HG03571 (cell line): ENCODE measurements around the gene GDPD5.

Source experiments
- ATAC-seq: cut with Tn5 transposase; IDR thresholded peaks from one replicate; pipeline ENCODE4 v1.9.1; 2021; ENCODE audit not compliant: unreplicated experiment

Gene GDPD5, protein sequence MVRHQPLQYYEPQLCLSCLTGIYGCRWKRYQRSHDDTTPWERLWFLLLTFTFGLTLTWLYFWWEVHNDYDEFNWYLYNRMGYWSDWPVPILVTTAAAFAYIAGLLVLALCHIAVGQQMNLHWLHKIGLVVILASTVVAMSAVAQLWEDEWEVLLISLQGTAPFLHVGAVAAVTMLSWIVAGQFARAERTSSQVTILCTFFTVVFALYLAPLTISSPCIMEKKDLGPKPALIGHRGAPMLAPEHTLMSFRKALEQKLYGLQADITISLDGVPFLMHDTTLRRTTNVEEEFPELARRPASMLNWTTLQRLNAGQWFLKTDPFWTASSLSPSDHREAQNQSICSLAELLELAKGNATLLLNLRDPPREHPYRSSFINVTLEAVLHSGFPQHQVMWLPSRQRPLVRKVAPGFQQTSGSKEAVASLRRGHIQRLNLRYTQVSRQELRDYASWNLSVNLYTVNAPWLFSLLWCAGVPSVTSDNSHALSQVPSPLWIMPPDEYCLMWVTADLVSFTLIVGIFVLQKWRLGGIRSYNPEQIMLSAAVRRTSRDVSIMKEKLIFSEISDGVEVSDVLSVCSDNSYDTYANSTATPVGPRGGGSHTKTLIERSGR

DNA sequence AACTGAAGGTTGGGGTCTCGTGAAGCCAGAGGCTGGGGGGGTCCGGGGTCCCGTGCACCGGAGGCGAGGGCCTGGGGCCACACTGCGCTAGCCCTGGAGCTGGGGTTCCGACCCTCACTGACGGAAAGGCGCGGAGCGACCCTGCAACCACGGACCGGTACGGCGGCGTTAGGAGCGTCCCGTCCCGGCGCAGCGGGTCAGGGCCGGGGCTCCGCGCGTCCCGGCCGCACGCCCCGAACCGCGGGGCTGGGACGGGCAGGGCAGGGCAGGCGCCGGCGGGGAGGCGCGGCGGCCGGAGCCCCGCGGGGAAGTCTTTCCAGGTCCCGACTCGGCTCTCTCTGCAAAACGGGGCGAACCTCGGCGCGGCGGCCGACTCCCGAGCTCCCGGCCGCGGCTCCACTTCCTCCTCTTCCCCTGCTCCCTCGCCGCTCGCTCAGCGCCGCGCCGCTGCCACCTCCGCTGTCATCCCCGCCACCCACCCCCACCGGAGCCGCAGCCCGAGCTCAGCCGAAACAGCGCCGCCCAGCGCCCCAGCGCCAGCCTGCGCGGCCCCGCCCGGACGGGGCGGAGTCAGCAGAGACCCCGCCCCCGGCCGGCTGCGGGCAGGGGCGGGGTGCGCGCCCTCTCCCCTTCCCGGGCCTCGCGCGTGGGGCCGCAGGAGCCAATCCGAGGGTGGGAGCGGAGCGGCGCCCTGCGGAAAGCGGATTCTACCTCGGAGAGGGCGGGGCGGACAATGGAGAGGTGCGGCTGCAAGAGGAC, at the start of gene GDPD5:
Gene GDPD5 (minus strand): TSS at position 509 of the 759 bp plus-strand sequence. CDS start 48,206 bp downstream, outside the sequence.
- peak; percentile 65 for ATAC-seq

DNA sequence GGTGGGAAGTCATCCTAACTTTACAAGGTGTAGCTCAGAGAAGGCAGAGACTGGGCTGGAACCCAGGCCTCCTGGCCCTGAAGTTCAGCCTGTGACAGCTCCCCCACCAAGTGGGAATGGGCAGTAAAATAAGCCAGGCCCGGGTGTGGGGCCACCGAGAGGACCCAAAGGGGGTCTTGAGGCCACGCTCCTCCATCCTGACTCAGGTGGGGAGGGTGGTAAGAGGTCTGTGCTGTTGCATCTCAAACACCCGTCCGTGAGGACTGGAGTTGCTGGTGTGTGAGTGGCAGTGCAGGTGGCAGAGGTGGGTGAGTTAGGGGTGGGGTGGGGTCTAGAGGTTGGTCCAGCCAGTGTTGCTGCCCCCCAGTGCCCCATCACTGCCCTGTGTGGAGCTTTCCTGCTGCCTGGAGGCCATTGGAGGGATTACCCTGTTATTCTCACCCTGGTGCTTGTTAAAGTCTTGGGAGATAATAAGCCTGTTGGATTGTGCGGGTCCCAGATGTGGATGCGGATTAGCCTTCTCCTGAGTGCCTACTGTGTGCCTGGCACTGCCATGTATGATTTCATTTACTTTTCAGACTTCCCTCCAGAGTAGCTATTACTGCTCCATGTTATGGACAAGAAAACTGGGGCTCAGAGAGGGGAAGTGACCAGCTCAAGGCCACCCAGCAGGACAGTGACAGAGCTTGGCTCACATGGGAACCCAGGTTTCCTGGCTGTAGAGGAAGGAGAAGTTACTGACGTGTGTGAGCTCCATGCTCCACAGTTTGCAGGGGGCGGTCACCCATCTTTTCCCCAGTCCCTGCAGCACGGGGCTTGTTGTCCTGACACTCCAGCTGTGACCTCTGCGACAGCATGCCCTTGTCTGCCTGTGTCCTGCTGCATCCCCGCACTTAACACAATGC, 49.2 kb upstream of the GDPD5 start:
- no peak for ATAC-seq

DNA sequence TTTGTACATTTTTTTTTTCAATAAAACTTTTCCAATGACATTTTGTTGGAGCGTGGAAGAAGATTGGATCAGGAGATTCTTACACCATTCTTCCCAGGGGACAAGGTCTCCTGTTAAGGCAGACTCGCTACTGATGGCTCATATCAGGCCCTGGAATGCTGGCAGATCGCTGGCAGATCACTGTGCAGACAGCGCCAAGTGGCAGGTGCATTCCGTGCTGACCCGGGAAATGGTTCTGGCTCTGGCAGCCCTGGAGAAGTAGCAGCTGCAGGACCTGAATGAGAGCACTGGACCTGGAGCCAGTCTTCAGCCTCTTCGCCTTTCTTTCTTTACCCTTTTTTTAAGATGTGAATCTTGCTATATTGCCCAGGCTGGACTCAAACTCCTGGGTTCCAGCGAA, 47.0 kb upstream of the GDPD5 start:
- no peak for ATAC-seq

DNA sequence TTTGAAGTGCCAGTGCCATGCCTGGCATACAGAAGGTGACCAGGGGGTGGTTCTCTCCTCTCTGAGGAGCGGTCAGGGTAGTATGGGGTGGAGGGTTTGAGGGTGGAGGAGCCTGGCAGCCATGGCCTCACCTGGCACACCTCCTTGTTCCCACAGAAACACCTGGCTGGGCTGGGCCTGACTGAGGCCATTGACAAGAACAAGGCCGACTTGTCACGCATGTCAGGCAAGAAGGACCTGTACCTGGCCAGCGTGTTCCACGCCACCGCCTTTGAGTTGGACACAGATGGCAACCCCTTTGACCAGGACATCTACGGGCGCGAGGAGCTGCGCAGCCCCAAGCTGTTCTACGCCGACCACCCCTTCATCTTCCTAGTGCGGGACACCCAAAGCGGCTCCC, 45.9 kb upstream of the GDPD5 start:
- ATAC-seq = no peak

DNA sequence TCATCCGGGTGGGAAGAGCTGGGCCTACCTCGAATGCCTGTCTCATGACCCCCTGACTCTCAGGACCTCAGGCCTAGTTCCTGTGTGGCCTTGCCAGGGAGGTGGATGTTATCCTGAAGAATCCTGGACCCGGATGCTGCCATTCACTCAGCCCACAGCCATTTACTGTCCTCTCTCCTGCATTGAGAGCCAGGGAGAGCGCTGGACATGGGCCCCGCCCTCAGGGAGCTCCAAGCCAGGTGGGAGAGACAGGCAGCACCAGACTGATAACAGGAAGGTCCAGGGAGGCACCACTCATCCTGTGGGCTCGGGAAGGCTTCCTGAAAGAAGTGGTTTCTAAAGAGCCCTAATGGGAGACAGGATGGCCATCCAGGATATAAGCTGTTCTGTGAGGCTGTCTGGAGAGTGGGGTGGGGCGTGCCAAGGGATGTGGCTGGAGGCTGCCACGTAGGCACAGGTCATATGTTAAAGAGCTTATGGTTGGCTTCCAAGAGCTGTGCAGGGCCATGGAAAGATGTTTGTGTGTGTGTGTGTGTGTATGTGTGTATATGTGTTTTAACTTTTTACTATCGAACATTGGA, 44.9 kb upstream of the GDPD5 start:
- ATAC-seq = no peak

DNA sequence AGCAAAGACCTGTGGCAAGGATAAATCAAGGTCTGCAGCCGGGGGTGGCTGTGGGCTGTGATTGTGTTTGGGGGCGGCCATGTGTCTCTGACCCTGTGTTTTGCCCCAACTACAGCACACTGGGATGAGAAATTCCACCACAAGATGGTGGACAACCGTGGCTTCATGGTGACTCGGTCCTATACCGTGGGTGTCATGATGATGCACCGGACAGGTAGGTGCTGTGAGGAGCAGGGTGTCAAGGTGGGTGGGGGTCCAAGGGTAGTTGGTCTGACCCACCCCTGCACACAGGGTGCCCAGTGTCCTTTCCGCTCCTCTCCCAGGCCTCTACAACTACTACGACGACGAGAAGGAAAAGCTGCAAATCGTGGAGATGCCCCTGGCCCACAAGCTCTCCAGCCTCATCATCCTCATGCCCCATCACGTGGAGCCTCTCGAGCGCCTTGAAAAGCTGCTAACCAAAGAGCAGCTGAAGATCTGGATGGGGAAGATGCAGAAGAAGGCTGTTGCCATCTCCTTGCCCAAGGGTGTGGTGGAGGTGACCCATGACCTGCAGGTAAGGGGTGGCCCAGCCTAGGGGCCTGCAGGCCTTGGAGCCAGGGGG, 43.0 kb upstream of the GDPD5 start:
- no peak for ATAC-seq

DNA sequence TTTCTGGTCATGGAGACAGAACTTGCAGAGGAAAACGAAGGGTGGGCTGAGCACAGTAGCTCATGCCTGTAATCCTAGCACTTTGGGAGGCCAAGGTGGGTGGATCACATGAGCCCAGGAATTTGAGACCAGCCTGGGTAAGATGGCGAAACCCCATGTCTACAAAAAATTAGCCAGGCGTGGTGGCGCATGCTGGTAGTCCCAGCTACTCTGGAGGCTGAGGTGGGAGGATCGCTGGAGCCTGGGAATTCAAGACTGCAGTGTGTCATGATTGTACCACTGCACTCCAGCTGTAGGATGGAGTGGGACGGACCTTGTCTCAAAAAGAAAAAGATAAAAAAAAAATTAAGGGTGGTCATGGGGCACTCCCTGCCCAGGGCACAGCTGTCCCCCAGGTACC, 42.2 kb upstream of the GDPD5 start:
- ATAC-seq = no peak

DNA sequence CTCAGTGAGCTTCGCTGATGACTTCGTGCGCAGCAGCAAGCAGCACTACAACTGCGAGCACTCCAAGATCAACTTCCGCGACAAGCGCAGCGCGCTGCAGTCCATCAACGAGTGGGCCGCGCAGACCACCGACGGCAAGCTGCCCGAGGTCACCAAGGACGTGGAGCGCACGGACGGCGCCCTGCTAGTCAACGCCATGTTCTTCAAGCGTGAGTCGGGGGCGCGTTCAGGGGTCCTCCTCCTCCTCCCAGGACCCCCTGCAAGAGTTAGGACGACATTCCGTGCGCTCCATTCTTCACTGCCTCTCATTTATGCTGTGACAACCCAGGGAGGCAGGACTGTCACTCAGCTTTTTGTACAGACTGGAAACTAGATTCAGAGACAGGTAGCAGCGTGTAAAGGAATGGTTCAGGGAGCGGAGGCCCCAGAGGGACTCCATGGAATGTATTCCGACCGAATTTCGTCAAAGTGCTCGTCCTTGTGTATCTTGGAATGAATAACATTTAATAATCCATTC, 41.1 kb upstream of the GDPD5 start:
- no peak for ATAC-seq

DNA sequence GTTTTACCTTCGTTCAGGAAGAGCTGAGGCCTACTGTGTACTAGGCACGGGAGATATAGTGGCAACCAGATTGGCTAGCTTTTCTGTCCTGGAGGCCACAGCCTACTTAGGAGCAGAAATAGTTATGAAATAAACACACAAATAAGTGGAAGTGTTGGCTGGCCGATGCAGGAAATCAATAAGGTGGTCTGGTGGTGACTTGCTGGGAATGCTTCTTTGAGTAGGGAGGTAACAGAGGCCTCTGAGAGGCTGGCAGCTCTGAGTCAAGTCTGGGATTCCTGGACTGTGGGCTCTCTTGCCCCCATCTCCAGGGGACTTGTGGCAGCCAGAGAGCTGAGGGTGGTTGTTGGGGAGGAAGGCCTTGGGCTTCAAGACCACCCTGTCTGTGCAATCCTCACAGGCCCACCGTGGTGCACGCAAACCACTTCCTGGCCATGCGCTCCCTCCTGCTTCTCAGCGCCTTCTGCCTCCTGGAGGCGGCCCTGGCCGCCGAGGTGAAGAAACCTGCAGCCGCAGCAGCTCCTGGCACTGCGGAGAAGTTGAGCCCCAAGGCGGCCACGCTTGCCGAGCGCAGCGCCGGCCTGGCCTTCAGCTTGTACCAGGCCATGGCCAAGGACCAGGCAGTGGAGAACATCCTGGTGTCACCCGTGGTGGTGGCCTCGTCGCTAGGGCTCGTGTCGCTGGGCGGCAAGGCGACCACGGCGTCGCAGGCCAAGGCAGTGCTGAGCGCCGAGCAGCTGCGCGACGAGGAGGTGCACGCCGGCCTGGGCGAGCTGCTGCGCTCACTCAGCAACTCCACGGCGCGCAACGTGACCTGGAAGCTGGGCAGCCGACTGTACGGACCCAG, 40.4 kb upstream of the GDPD5 start:
- ATAC-seq = no peak

DNA sequence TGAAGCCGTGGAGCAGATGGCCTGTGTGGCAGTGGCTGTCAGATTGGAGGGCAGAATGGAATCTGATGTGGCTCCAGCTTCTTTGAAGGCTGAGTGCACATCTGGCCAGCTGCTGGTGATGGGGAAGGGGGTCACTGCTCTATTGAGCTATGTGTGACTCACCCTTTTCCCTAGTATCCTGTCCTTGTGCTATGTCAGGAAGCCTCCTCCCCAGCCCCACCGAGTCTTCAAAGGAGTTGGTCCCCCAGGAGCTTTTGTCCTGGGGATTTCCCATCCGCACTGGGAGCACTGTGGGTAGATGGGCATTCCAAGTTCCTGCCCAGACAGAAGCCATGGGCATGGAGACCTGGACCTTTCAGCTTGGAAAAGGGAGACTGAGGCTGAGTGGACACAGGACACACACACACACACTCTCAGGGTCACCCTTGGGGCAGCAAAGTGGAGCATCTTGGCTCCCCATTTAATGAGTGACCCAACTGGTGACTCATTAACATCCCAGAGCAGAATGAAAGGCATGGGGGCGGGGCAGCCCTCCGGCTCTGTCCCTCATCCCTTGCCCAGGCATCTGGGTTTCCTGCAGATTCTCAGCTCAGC, 39.6 kb upstream of the GDPD5 start:
- no peak for ATAC-seq

DNA sequence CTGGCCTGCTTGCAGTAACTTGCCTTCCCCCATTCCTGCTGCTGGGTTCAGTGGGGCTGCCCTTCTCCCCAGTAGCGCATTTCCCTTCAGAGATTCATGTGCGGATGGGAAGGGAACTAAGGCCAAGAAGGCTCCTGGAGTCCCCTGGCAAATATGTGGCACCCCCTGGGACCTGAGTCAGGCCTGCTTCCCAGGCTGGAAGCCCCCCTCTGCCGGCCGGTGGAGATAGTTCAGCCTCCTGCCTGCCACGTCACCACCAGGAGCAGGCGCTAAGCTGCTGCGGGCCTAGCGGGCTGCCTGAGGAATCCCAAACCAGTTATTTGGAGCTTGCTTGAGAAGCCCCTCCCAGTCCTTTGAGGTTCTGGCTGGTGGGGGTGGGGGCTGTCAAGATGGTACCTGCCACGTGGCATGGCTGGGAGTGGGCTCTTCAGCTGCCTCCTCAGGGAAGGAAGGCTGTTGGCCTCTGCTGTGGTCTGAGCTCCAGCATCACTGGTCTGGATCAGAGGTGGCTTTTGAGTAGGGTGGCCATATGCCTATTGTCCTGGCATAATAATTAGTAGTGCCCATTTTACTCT, 38.3 kb upstream of the GDPD5 start:
- ATAC-seq = no peak

DNA sequence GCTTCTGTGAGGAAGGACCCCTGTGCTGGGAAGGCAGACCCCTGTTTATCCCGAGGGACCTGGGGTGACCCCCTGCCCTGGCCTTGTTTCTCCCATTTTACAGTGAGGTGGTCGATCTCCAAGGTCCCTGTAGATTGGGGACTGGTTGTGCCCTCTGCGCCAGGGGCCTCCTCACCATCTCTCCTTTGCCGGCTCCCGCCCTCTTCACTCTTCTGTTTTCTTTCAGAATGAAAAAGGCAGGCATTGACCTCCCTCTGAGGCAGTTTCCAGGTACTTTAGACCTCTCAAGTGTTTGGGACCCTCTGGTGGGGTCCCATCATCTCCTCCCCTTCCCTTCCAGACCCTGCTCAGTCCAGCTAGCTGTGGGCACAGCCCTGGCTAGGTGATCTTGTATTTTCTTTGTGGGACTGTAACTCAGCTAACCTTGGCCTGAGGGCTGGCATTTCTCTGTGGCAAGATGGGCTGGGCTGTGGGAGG, 37.8 kb upstream of the GDPD5 start:
- ATAC-seq = no peak

DNA sequence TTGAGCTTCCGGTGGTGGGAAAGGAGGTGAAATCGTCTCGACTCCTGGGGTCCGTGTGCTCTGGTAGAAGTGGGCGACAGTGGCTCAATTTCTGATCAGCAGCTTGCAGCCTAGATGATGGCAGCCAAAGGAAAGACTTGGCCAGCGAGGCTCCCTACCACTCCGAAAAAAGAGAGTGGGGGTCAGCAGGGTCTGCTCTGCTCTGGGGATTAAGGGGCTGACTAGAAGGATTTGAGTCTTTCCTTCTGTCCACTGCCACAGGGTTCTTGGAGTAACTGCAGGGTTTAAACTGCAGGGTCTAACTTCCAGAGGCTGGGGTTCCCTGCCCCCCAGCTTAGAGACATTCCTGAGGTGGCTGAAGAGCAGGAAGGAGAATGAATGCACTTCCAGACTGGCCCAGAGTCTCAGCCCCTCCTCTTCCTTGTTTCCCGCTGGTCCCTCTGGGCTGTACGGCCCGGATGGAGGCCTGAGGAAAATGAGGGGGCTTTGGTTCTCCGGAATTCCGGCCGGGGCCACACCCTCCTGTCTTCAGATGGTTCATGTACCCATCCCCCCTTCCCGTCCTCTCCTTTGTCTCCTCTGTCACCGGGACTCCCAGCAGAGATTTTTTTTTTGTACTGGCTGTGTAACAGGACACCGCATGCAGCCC, 37.2 kb upstream of the GDPD5 start:
- ATAC-seq = no peak

DNA sequence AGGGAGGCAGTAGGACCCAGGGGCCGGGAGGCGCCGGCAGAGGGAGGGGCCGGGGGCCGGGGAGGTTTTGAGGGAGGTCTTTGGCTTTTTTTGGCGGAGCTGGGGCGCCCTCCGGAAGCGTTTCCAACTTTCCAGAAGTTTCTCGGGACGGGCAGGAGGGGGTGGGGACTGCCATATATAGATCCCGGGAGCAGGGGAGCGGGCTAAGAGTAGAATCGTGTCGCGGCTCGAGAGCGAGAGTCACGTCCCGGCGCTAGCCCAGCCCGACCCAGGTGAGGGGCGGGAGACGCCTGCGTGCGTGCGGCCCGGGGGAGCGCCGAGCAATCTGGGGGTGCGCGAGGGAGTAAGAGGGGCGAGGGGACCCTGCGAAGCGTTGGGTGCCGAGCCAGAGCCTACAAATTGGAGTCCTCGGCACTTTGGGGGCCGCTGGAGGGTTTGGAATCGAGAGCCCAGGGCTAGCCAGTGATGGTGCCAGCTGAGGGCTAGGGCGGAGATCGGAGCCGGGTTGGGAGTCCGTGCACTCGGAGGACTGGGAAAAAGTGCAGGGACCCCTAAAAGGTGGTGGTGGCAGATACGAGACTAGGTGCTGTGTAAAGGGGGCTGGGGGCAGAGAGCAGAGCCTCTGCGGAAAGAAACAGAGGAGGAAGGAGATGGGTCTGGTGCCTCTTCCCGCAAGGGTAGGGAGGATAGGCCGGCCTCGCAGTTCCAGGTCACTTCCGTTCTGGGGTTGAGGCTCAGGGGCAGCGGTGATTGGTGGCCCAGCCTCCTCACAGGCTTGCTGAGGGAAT, 36.5 kb upstream of the GDPD5 start, which contains the start of gene SERPINH1:
Gene SERPINH1 (plus strand): TSS at position 206 of the 788 bp plus-strand sequence. CDS start 4,097 bp downstream, outside the sequence.
- peak; percentile 76 for ATAC-seq

DNA sequence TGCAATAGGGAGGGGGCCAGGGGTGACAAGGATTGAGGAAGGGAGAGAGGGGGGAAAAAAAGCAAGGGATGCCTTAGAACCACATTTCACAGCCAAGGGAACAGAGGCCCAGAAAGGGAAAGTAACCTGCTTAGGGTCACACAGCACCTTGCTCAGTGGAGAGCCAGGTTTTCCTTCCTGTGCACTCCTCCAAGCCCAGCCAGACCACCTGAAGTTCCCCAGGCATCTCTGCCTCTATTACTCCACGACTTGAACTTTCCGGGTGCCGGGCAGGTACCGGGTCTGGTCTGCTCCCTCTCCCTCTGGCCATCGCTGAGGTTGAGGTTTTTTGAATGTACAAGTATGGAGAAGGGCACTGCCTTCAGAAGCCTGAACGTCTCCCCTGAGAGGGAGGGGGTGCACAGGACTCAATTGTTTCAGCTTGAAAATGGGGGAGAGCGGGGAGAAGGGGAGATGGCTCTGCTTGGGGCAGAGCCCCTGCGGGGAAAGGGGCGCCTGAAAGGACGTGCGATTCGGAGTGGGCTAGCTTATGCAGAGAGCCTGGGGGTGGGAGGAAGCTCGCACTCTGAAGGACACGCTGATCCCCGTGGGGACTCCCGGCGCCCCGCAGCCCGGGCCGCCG, 35.8 kb upstream of the GDPD5 start:
- no peak for ATAC-seq

DNA sequence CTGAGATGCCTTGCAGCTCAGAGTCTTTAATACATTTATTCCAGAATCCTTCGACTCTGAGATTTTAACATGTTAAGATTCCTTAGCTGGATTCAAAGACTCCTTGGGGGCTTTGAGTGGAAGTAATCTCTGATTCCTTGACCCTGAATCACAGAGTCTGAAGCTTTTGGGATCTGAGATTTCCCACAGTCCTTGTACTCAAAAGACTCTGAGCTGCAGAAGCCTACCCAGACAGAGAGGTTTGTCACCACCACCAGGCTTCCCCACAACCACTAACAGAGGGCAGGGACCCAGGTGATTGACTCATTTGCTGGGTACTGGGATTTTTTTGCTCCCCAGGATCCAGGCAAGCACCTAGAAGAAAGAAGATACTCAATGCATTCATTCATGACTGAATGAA, 34.9 kb upstream of the GDPD5 start:
- ATAC-seq = no peak
